ENCODE data around the gene KCTD7.
"Not testable (repeated sequence)": the region's sequence is repeated elsewhere in the genome, so short reads cannot be mapped to it uniquely, and the experiment has no call there.

KCTD7 gene

DNA sequence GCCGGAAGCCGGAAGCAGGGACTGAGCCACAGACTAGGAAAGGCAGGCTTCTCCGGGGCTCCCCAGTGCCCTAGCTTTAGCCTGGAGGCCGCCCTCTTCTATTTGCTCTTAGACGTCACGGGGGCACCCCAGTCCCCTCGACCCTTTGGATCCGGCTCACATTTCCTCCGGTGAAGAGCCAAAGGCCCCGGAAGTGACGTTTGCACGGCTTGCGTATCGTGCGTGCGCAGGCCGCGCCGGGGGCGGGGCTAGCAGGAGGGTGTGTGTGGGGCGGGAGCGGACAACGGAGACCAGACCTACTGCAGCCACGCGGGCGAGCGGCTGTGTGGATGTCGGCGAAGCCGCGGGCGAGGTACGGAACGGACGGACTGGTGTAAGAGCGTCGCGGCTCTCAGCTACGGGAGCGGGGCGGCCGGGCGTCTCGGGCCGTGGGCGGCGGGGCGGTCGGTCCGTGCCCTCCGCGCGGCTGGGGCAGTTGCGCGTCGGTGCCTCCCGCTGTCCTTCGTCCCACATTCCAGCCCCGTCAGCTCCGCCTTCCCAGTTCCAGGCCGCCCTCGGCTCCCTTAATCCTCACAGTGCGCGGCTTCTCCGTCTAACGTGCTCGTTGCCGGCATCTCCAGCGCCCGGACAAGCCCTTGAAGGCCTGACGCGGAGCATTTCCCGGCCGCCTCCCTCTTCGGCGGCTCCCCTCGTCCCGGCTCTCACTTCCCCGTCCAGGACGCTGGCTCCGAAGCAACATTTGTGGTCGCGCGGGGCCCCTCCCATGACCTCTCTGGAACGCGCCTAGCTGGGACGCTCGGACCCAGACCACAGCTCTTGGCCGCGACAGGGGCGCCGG lies 25.8 kb downstream of the KCTD7 start:
- DNase-seq (ENCODE audit: insufficient read length, low spot score) (peak; percentile 88), FAIRE-seq (no peak)
- TF ChIP-seq POLR2A (IDR thresholded peaks at IDR 0.05; ENCODE audit: low read depth, low read length), result peak; percentile 99

GRCh38 chr7:66655113-66655806 lies 26.6 kb downstream of the KCTD7 start:
- DNase-seq (ENCODE audit: insufficient read length, low spot score); FAIRE-seq: not testable (repeated sequence)

DNA sequence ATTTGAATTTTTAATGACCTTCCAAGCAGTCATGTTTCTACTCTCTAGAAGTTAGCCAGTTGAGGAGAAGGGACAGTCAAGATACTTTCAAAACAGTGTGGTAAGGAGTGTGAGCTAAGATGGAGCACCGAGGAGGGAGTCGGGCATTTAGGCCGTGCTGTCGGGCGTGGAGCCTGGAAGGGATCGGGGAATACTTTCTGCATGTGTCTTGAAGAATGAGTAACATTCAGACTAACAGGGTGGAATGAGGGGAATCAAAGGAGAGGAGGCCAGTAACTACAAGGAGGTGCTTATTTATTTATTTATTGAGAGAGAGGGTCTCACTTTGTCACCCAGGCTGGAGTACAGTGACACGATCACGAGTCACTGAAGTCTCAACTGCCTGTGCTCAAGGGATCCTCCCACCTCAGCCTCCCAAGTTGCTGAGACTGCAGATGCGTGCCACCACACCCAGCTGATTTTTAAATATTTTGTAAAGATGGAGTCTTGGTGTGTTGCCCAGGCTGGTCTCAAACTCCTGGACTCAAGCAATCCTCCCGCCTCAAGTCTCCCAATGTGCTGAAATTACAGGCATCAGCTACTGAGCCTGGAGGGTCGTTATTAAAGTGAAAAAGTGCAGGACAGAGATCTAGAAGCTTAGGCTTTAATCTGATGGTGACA lies 27.3 kb downstream of the KCTD7 start:
- not testable (repeated sequence) for FAIRE-seq; DNase-seq (ENCODE audit: insufficient read length, low spot score)

DNA sequence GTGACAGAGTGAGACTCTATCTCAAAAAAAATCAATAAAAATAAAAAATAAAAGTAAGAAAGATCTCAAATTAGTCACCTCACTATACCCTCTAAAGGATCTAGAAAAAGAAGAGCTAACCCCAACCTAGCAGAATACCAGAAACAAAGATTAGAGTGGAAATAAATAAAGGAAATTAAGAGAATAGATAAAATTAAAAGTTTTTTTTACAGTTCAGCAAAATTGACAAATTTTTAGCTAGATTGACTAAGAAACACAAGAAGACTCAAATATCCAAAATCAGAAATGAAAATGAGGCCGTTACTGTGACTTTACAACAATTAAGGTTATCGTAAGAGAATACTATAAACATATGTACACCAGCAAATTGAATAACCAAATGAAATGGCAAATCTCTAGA lies 29.1 kb downstream of the KCTD7 start:
- FAIRE-seq (no peak), DNase-seq (ENCODE audit: insufficient read length, low spot score) (no peak)
- TF ChIP-seq POLR2A (IDR thresholded peaks at IDR 0.05; ENCODE audit: low read depth, low read length), result no peak

DNA sequence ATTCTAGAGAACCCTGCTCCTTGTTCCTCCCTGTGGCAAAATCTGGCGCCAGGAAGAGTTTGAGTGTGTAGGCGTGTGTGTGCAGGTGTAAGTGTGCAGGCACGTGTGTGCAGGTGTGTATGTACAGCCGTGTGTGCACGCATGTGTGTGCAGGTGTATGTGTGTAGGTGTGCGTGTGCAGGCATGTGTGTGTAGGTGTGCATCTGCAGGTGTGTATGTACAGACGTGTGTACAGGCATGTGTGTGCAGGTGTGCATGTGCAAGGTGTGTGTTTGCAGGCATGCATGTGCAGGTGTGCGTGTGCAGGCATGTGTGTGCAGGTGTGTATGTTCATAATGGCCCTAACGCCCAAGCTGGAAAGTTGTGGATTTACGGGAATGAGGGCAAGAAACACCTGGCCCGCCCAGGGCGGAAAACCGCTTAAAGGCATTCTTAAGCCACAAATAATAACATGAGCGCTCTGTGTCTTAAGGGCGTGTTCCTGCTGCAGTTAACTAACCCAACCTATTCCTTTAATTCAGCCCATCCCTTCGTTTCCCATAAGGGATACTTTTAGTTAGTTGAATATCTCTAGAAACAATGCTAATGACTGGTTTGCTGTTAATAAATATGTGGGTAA lies 34.1 kb downstream of the KCTD7 start:
- no peak for TF ChIP-seq POLR2A (IDR thresholded peaks at IDR 0.05; ENCODE audit: low read depth, low read length)
- FAIRE-seq, result no peak
- DNase-seq (ENCODE audit: insufficient read length, low spot score), result no peak

DNA sequence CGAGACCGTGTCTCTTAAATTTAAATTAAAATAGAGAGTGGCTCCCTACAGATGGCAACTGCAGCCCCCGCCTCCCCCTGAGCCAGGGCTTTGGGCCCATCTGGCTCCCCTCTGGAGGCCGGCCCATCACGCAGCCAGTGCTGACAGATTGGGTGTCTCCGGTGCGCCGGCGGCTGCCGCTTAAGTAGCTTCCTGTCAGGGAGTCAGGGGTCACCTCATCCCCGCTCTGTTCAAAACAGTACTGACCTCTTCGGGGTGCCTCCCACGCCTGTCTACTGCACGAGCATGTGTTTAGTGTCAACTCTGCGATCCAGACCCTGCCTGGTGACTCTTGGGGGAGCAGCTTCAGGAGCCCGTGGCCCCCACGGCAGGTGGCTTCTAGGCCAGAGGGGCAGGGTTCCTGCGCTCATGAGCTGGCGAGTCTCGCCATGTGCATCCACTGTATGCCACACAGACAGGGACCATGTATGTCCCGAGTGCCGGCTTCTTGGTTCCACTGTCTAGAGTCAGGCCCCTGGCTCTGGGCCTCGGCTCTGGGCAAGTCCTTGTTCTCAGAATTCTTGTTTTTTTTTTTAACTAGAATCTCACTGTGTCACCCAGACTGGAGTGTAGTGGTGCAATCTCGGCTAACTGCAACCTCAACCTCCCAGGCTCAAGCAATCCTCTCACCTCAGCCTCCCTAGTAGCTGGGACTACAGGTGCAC lies 36.1 kb downstream of the KCTD7 start:
- no peak for TF ChIP-seq POLR2A (IDR thresholded peaks at IDR 0.05; ENCODE audit: low read depth, low read length)
- FAIRE-seq, result no peak

GRCh38 chr7:66666313-66666952 lies 37.8 kb downstream of the KCTD7 start:
- FAIRE-seq (no peak), DNase-seq (ENCODE audit: insufficient read length, low spot score) (no peak)
- TF ChIP-seq POLR2A (IDR thresholded peaks at IDR 0.05; ENCODE audit: low read depth, low read length), result no peak

More for the DNA sequence above, 36.1 kb downstream of the KCTD7 start:
- DNase-seq (ENCODE audit: insufficient read length, low spot score), result no peak

DNA sequence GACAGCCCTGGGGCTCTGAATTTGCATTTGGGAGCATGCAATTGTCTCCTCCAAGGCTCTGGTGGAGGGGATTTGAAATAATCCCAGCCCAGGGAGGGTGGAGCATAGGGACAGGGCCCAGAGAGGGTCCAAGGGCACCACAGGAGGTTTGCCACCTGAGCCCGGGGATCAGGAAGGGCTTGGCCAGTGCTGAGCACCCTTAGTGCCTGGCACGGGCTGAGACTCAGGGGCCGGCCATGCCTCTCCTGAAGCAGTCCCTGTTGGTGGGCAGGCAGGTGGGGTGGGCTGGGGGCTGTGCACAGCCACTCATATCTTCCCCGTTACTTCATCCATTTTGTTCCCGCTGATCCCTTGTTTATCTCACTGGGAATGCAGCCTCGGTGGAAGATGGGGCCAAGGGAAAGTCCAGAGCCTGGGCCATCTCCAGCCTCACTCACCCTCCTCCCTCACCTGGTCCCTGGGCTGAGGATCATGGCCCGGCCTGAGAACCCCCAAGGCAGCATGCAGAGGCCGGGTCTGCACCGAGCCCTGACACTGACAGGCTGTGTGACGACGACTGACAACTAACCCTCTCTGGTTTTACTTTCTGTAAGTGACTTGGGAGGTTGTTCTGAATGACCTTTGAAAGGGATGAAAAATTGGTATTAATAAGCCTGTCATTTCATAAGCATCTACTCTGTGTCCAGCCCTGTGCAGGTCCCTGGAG lies 38.5 kb downstream of the KCTD7 start:
- DNase-seq (ENCODE audit: insufficient read length, low spot score), result no peak
- no peak for FAIRE-seq

GRCh38 chr7:66668112-66668511 lies 39.4 kb downstream of the KCTD7 start:
- FAIRE-seq (no peak), DNase-seq (ENCODE audit: insufficient read length, low spot score) (no peak)
- TF ChIP-seq POLR2A (IDR thresholded peaks at IDR 0.05; ENCODE audit: low read depth, low read length), result no peak

More for the DNA sequence above, 38.5 kb downstream of the KCTD7 start:
- TF ChIP-seq POLR2A (IDR thresholded peaks at IDR 0.05; ENCODE audit: low read depth, low read length), result no peak

- FAIRE-seq, result no peak
- DNase-seq (ENCODE audit: insufficient read length, low spot score), result no peak
- no peak for TF ChIP-seq POLR2A (IDR thresholded peaks at IDR 0.05; ENCODE audit: low read depth, low read length)
Measured at GRCh38 chr7:66668677-66669076, 40.0 kb downstream of the KCTD7 start.

DNA sequence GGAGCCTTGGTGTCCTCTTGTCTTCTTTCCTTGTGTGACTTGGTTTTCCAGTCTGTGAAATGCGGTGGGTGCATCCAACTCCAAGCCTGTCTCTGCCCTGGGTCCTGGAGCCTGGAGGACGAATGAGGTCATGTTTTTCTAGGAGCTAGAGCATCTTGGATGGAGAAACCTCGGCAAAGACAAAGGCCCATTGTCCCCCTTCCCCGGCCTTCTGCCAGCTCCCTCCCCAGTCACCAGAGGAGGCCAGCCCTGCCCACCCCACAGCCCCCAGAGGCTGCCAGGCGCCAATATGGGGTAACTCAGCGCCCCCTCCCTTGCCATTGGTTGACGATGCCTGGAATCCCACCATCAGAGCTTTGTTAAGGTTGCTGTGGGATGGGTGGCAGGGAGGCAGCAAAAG lies 40.4 kb downstream of the KCTD7 start:
- TF ChIP-seq POLR2A (IDR thresholded peaks at IDR 0.05; ENCODE audit: low read depth, low read length), result no peak
- DNase-seq (ENCODE audit: insufficient read length, low spot score), result no peak
- no peak for FAIRE-seq

DNA sequence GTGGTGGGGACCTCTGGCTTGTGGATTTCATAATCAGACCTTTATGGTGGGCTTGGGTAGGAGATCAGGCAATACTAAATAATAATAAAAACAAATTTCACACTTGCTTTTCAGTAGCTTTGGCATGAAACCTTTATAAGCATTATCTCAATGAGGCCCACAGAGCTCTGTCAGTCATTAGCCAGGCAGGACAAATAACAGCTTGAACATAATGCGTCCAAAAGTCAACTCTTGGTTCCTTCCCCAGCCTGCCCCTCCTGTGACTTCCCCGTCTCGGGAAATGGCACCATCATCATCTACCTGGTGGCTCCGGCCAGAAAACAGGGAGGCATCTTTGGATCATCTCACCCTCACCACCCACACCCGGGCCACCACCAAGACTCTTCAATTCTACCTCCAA lies 40.8 kb downstream of the KCTD7 start:
- TF ChIP-seq POLR2A (IDR thresholded peaks at IDR 0.05; ENCODE audit: low read depth, low read length), result no peak
- no peak for DNase-seq (ENCODE audit: insufficient read length, low spot score)
- FAIRE-seq, result no peak

DNA sequence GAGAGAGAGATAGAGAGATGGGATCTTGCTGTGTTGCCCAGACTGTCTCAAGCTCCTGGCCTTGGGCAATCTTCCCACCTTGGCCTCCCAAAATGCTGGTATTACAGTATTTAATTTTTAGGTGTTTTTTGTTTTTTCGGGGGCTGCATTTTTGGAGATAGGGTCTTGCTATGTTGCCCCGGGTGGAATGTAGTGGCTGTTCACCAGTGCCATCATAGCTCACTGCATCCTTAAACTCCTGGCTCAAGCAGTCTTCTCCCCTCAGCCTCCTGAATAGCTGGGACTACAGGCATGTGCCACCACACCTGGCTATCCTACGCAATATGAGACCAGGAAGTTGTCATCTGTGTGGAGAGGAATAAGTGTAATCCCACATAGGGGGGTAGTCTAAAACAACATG lies 42.4 kb downstream of the KCTD7 start:
- FAIRE-seq, result no peak
- no peak for TF ChIP-seq POLR2A (IDR thresholded peaks at IDR 0.05; ENCODE audit: low read depth, low read length)

GRCh38 chr7:66671486-66671885 lies 42.8 kb downstream of the KCTD7 start:
- FAIRE-seq; DNase-seq (ENCODE audit: insufficient read length, low spot score): not testable (repeated sequence)

More for the DNA sequence above, 42.4 kb downstream of the KCTD7 start:
- DNase-seq (ENCODE audit: insufficient read length, low spot score), result no peak

GRCh38 chr7:66672432-66673123 lies 43.9 kb downstream of the KCTD7 start:
- not testable (repeated sequence) for DNase-seq (ENCODE audit: insufficient read length, low spot score); FAIRE-seq

DNA sequence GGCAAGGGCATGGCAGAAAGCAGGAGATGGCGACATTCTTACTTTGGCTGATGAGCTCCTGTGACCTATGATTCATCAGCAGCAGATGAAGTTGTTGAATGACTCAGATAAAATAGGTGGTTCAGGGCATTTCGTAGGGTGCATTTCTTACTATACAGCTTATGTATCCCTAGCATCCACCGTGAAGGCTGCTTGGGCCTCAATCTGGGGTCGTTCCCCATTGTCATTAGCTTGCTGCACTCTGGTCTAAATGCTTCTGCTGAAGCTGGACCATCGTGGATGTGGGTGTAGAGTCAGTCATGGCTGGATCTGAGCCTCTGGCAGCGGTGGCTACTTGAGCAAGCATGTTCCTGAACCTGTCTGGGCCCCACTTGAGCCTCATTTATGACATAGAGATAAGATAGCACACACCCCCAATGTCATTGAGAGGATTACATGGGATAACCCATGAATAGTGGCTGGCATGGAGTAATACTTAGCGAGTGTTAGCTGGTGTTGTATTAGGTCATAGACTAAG lies 44.5 kb downstream of the KCTD7 start:
- not testable (repeated sequence) for DNase-seq (ENCODE audit: insufficient read length, low spot score)
- peak; percentile 94 for FAIRE-seq
